ENCODE results near the gene CNN3.
A peak's percentile ranks its signal among the peaks of the same experiment; 100 is the strongest.

CNN3 gene

GRCh38 chr1:94876362-94876761 lies 50.5 kb downstream of the CNN3 start:
- no peak for TF ChIP-seq CTCF (conservative IDR thresholded peaks at IDR 0.05; ENCODE audit: low read length)
- DNase-seq (ENCODE audit: low read depth), result peak; percentile 34
- no peak overlapping the region for H3K4me3 ChIP-seq (ENCODE audit: low read length)

GRCh38 chr1:94875794-94876193 lies 51.1 kb downstream of the CNN3 start:
- no peak for TF ChIP-seq CTCF (conservative IDR thresholded peaks at IDR 0.05; ENCODE audit: low read length)
- DNase-seq (ENCODE audit: low read depth), result no peak
- no peak overlapping the region for H3K4me3 ChIP-seq (ENCODE audit: low read length)

GRCh38 chr1:94874423-94874822 lies 52.5 kb downstream of the CNN3 start:
- no peak for DNase-seq (ENCODE audit: low read depth)
- no peak for TF ChIP-seq CTCF (conservative IDR thresholded peaks at IDR 0.05; ENCODE audit: low read length)
- no peak overlapping the region for H3K4me3 ChIP-seq (ENCODE audit: low read length)

- no peak for TF ChIP-seq CTCF (conservative IDR thresholded peaks at IDR 0.05; ENCODE audit: low read length)
- peak; percentile 68 for DNase-seq (ENCODE audit: low read depth)
- H3K4me3 ChIP-seq (ENCODE audit: low read length), result no peak overlapping the region
Observed at GRCh38 chr1:94873520-94874351, 53.2 kb downstream of the CNN3 start.

GRCh38 chr1:94872771-94873495 lies 54.0 kb downstream of the CNN3 start:
- TF ChIP-seq CTCF (conservative IDR thresholded peaks at IDR 0.05; ENCODE audit: low read length), result no peak
- no peak overlapping the region for H3K4me3 ChIP-seq (ENCODE audit: low read length)
- no peak for DNase-seq (ENCODE audit: low read depth)

- TF ChIP-seq CTCF (conservative IDR thresholded peaks at IDR 0.05; ENCODE audit: low read length), result no peak
- peak; percentile 32 for DNase-seq (ENCODE audit: low read depth)
- H3K4me3 ChIP-seq (ENCODE audit: low read length), result no peak overlapping the region
Observed at GRCh38 chr1:94871031-94871430, 55.9 kb downstream of the CNN3 start.
